GM12892 (cell line): ENCODE data around the gene RPL10A.
"Not testable (repeated sequence)": the region's sequence is repeated elsewhere in the genome, so short reads cannot be mapped to it uniquely, and the experiment has no call there.

ENCODE experiments used
- DNase-seq: peaks from one replicate; pipeline ENCODE4 v3.0.0; 2011; ENCODE audit not compliant: insufficient read length
- FAIRE-seq: peaks from 2 replicates; lab custom pipeline; 2011; peaks lifted over from hg19 to GRCh38; lab: Jason Lieb, UNC
- POLR2A ChIP-seq: IDR thresholded peaks from 2 replicates; pipeline ENCODE4 v1.6.1; 2011; ENCODE audit warnings: low read depth, low read length, control low read depth
- POLR2AphosphoS5 ChIP-seq: IDR thresholded peaks from 2 replicates; pipeline ENCODE4 v1.6.1; 2011; ENCODE audit warnings: low read depth, low read length, control low read depth
- TAF1 ChIP-seq: IDR thresholded peaks from 2 replicates; pipeline ENCODE4 v1.6.1; 2011; ENCODE audit warnings: low read depth, mild to moderate bottlenecking, control low read depth, low read length, borderline replicate concordance

The RPL10A gene

GRCh38 chr6:35435074-35435837 lies 32.9 kb upstream of the RPL10A start:
- TF ChIP-seq TAF1, result no peak
- TF ChIP-seq POLR2AphosphoS5, result no peak
- TF ChIP-seq POLR2A, result no peak
- DNase-seq (no peak), FAIRE-seq (no peak)

DNA sequence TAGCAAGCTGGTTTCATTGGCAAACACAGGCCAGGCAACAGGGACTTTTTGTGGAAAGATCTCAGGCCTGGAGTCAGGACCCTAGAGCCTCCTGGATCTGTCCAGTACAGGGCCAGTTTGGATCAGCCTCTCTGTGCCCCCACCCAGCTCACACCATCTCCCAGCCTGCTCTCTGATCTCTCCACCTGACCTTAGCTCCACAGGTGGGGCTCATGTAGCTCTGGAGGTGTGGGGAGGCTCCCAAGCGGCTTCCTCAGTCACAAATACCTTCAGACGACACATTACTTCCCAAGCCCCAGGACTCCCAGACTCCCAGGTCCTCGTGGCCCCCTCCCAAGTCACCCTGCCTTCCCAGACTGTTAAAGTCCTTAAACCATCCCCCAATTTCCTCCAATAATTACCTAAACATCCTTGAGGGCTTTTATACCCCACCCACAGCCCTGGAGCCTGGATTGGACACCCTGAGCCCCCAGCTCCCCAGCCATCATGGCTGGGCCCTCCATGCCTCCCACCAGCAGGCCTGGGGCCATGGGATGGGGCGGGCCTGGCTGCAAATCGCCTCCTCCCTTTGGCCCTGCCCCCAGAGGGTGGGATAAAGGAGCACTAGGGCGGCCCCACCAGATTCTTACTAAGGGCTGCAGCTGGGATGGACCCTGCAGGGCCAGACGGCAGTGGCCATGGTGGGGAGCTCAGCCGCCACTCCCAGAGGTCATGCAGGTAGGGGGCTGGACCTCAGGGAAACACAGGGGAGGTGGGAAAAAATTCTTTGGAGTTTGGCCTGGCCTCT lies 31.9 kb upstream of the RPL10A start:
- no peak for DNase-seq
- TF ChIP-seq TAF1, result no peak
- TF ChIP-seq POLR2AphosphoS5, result no peak
- no peak for TF ChIP-seq POLR2A
- no peak for FAIRE-seq

GRCh38 chr6:35438378-35439065 lies 29.7 kb upstream of the RPL10A start:
- not testable (repeated sequence) for DNase-seq, FAIRE-seq

- DNase-seq, result no peak
- no peak for FAIRE-seq
- TF ChIP-seq TAF1 (no peak), POLR2AphosphoS5 (no peak), POLR2A (no peak)
These were observed 28.9 kb upstream of the RPL10A start for GRCh38 chr6:35439308-35439707.

- FAIRE-seq, result no peak
- no peak for DNase-seq
- TF ChIP-seq POLR2A (no peak), POLR2AphosphoS5 (no peak), TAF1 (no peak)
These were observed 27.0 kb upstream of the RPL10A start for GRCh38 chr6:35441205-35441604.

GRCh38 chr6:35441642-35442041 lies 26.6 kb upstream of the RPL10A start:
- TF ChIP-seq POLR2A (no peak), POLR2AphosphoS5 (no peak), TAF1 (no peak)
- FAIRE-seq, result no peak
- DNase-seq, result no peak

DNA sequence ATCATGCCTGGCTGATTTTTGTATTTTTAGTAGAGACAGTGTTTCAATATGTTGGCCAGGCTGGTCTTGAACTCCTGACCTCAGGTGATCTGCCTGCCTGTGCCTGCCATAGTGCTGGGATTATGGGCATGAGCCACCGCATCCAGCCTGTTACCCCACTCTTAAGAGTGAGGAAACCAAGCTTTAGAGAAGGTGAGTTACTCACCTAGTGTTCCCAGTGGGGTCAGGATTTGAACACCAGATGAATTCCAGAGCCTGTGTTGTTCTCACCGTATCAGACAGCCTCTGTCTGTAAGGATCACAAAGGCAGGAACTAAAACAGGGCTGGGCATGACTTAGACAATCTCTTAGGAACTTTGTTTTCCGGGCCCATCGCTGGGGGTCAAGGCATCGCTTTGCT lies 25.5 kb upstream of the RPL10A start:
- DNase-seq (no peak), FAIRE-seq (no peak)
- TF ChIP-seq POLR2AphosphoS5, result no peak

DNA sequence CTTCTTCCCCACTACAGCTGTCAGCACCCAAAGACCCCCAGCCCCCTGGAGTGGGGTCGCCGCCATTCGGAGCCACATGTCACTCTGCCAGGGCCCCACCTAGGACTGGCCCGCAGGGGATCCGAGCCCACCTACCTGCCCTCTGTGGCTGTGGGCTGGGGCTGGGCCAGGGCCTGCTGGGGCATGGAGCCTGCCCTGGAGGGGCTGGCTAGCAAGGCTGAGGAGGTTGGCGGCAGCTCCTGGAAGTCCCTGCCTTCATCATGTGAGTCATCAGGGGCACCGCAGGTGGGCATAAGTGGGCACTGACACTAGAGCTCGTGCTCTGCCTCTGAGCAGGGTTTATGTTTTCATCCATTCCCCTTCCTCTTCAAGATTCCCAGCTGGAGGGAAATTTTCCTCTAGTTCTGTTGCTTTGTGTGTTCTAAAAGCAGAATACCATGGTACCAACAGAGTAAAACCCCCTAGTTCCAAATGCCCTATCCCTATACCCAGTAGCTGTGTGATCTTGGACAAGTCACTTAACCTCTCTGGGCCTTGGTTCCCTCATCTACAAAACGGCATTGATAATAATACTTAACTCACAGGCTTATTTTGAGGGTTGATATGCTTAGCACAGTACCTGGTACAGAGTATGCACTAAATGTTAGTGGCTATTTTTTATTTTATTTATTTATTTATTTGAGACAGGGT lies 24.7 kb upstream of the RPL10A start:
- TF ChIP-seq TAF1 (no peak), POLR2AphosphoS5 (no peak), POLR2A (no peak)
- no peak for FAIRE-seq

DNA sequence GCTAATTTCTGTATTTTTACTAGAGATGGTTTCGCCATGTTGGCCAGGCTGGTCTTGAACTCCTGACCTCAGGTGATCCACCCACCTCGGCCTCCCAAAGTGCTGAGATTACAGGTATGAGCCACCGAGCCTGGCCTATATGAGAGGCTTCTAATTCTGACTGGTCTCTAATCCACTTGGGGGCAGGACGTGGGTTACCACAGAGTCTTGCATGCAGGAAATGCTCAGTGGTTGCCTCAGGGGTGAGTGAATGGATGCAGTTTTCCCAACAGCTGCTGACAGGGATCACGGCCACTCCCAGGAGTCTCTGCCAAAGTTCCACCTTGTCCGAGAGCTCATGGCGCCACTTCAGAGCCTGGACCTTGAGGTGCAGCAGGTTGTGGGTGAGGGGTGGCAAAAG lies 22.5 kb upstream of the RPL10A start:
- no peak for DNase-seq
- no peak for TF ChIP-seq POLR2AphosphoS5
- TF ChIP-seq POLR2A, result no peak
- TF ChIP-seq TAF1, result no peak
- no peak for FAIRE-seq

More for the DNA sequence above, 24.7 kb upstream of the RPL10A start:
- no peak for DNase-seq

- no peak for DNase-seq
- TF ChIP-seq POLR2A (no peak), POLR2AphosphoS5 (no peak), TAF1 (no peak)
- no peak for FAIRE-seq
These were observed 20.0 kb upstream of the RPL10A start for GRCh38 chr6:35448191-35448590.

- peak; percentile 63 for DNase-seq
- TF ChIP-seq POLR2AphosphoS5 (no peak), TAF1 (no peak), POLR2A (no peak)
- FAIRE-seq, result no peak
These were observed 18.8 kb upstream of the RPL10A start for GRCh38 chr6:35449287-35449881.
